Measurements from ENCODE around the gene MYH4.

GRCh38 chr17:10471858-10472257, 2.5 kb upstream of the MYH4 start:
- no peak for TF ChIP-seq CTCF (IDR thresholded peaks at IDR 0.05 in 8 of 11, conservative IDR thresholded peaks at IDR 0.05 in 3 of 11)
- no peak for TF ChIP-seq POLR2A (IDR thresholded peaks at IDR 0.05)
